HEK293 (cell line): ENCODE data around the gene PTTG2.

Source experiments
- CTCF ChIA-PET: fragments of 350-600 bp; formaldehyde crosslinking; extraction: SDS; loops from one replicate; lab custom pipeline; 2021; ENCODE audit warnings: antibody characterized with exemption; lab: Yijun Ruan, JAX
- POLR2A ChIA-PET: fragments of 300-600 bp; formaldehyde crosslinking; extraction: SDS; loops from one replicate; lab custom pipeline; 2020; ENCODE audit warnings: antibody characterized with exemption, inconsistent platforms; lab: Yijun Ruan, JAX
- H3K27ac ChIP-seq: fragments of 200-500 bp; sonication (Bioruptor generic); 2 replicates; pipeline ENCODE4 v1.5.1; 2014; ENCODE audit warnings: low read depth, low read length, control low read depth, inconsistent platforms; ENCODE audit errors: extremely low read depth
- H3K36me3 ChIP-seq, 2 experiments: fragments of 200-500 bp in 1 of 2; sonication (Bioruptor generic) in 1 of 2; 1 replicate in 1 of 2; 2 replicates in 1 of 2; pipeline ENCODE4 v1.5.1; 2014 to 2017; ENCODE audit warnings: inconsistent platforms in 2 of 2, low read length in 2 of 2; ENCODE audit not compliant: control insufficient read depth in 2 of 2, insufficient read depth in 1 of 2
- H3K4me1 ChIP-seq: fragments of 200-500 bp; sonication (Bioruptor generic); 2 replicates; pipeline ENCODE4 v1.5.1; 2014; ENCODE audit warnings: mild to moderate bottlenecking, low read length, inconsistent platforms; ENCODE audit not compliant: control insufficient read depth, insufficient read depth
- H3K4me3 ChIP-seq: 2 replicates; pipeline ENCODE4 v1.5.1; 2011; ENCODE audit warnings: low read depth, mild to moderate bottlenecking, control low read depth, low read length, moderate library complexity
- H3K9me3 ChIP-seq: fragments of 200-500 bp; sonication (Bioruptor generic); 2 replicates; pipeline ENCODE4 v1.5.1; 2014; ENCODE audit warnings: low read depth, low read length, inconsistent platforms; ENCODE audit not compliant: control insufficient read depth, insufficient read depth
- KLF1 ChIP-seq: fragments of 450-650 bp; formaldehyde crosslinking; IDR thresholded peaks from 2 replicates; pipeline ENCODE4 v1.5.1; 2016; ENCODE audit warnings: missing biosample characterization, missing genetic modification characterization
- KLF17 ChIP-seq: fragments of 450-650 bp; formaldehyde crosslinking; IDR thresholded peaks from 2 replicates; pipeline ENCODE4 v1.5.1; 2016; ENCODE audit warnings: missing biosample characterization, missing genetic modification characterization
- SALL2 ChIP-seq: fragments of 450-650 bp; formaldehyde crosslinking; IDR thresholded peaks from 2 replicates; pipeline ENCODE4 v1.5.0; 2017; ENCODE audit warnings: missing biosample characterization, mild to moderate bottlenecking, missing genetic modification characterization, borderline replicate concordance
- SETDB1 ChIP-seq: IDR thresholded peaks from one replicate; pipeline ENCODE4 v1.6.1; 2017; ENCODE audit warnings: mild to moderate bottlenecking, low read length, moderate library complexity, mixed read lengths; ENCODE audit not compliant: insufficient read length
- ZFP37 ChIP-seq: fragments of 450-650 bp; formaldehyde crosslinking; IDR thresholded peaks from 2 replicates; pipeline ENCODE4 v1.5.1; 2016; ENCODE audit warnings: missing biosample characterization, missing genetic modification characterization
- ZNF112 ChIP-seq: fragments of 450-650 bp; formaldehyde crosslinking; IDR thresholded peaks from 2 replicates; pipeline ENCODE4 v1.5.0; 2017; ENCODE audit warnings: missing biosample characterization, missing genetic modification characterization
- ZNF138 ChIP-seq: fragments of 450-650 bp; formaldehyde crosslinking; IDR thresholded peaks from 2 replicates; pipeline ENCODE4 v1.5.1; 2016; ENCODE audit warnings: missing biosample characterization, missing genetic modification characterization, borderline replicate concordance
- ZNF155 ChIP-seq: fragments of 450-650 bp; formaldehyde crosslinking; IDR thresholded peaks from 2 replicates; pipeline ENCODE4 v1.5.1; 2016; ENCODE audit warnings: missing biosample characterization, missing genetic modification characterization
- ZNF19 ChIP-seq: fragments of 450-650 bp; formaldehyde crosslinking; IDR thresholded peaks from 2 replicates; pipeline ENCODE4; 2016; ENCODE audit warnings: missing biosample characterization, missing genetic modification characterization, low read depth
- ZNF354C ChIP-seq: fragments of 450-650 bp; formaldehyde crosslinking; IDR thresholded peaks from 2 replicates; pipeline ENCODE4 v1.5.1; 2016; ENCODE audit warnings: missing biosample characterization, missing genetic modification characterization, low read depth, borderline replicate concordance
- ZNF48 ChIP-seq: fragments of 450-650 bp; formaldehyde crosslinking; IDR thresholded peaks from 2 replicates; pipeline ENCODE4 v1.5.1; 2016; ENCODE audit warnings: missing biosample characterization, missing genetic modification characterization
- ZNF530 ChIP-seq: fragments of 450-650 bp; formaldehyde crosslinking; IDR thresholded peaks from 2 replicates; pipeline ENCODE4 v1.5.1; 2016; ENCODE audit warnings: low read depth, missing biosample characterization, missing genetic modification characterization
- ZNF555 ChIP-seq: fragments of 450-650 bp; formaldehyde crosslinking; conservative IDR thresholded peaks from 2 replicates; pipeline ENCODE4 v1.5.1; 2017; ENCODE audit warnings: missing biosample characterization, mild to moderate bottlenecking, missing genetic modification characterization, inconsistent platforms
- ZNF624 ChIP-seq: fragments of 450-650 bp; formaldehyde crosslinking; IDR thresholded peaks from 2 replicates; pipeline ENCODE4 v1.5.1; 2017; ENCODE audit warnings: missing biosample characterization, missing genetic modification characterization
- ZNF654 ChIP-seq: fragments of 450-650 bp; formaldehyde crosslinking; IDR thresholded peaks from 2 replicates; pipeline ENCODE4 v1.5.1; 2016; ENCODE audit warnings: low read depth, missing biosample characterization, missing genetic modification characterization
- TF ChIP-seq, protein P1 (sequence below): fragments of 450-650 bp; formaldehyde crosslinking; IDR thresholded peaks from 2 replicates; pipeline ENCODE4 v1.5.1; 2017; ENCODE audit warnings: missing biosample characterization, mild to moderate bottlenecking, missing genetic modification characterization, moderate library complexity
- TF ChIP-seq, protein P2 (sequence below): fragments of 450-650 bp; formaldehyde crosslinking; IDR thresholded peaks from 2 replicates; pipeline ENCODE4 v1.5.1; 2016; ENCODE audit warnings: missing biosample characterization, missing genetic modification characterization
- TF ChIP-seq, protein P3 (sequence below): fragments of 450-650 bp; formaldehyde crosslinking; IDR thresholded peaks from 2 replicates; pipeline ENCODE4 v1.5.1; 2016; ENCODE audit warnings: missing biosample characterization, missing genetic modification characterization

The PTTG2 gene

DNA sequence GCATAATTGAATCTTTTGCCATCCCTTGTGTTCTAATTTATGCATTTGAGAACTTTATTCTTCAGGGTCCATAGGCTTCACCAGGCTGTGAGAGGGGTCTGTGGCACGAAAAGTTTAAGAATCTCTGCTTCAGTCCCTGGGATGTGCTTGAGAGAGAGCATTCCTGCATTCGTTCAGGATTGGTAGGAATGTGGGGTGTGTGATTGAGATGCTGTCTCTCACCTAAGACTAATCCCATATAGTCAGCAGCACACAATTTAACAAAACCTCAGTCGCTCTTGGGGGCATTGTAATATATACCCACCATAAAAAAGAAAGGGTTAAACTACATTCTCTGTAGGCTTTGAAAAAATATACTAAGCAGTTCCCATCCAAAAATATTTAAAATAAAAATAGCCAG, 41.7 kb downstream of the PTTG2 start:
- no peak overlapping the region for H3K27ac ChIP-seq
- no peaks in the 10 kb centered on the region for H3K36me3 ChIP-seq
- CTCF ChIA-PET, result no interaction called here
- TF ChIP-seq ZNF138 (tag by site-specific recombination), result no peak
- TF ChIP-seq ZNF19 (tag by site-specific recombination), result no peak
- no peak for TF ChIP-seq SALL2 (tag by site-specific recombination)
- TF ChIP-seq KLF1, result no peak
- TF ChIP-seq ZNF48, result no peak
- no peak for TF ChIP-seq ZNF530 (tag by site-specific recombination)
- TF ChIP-seq, protein P1, sequence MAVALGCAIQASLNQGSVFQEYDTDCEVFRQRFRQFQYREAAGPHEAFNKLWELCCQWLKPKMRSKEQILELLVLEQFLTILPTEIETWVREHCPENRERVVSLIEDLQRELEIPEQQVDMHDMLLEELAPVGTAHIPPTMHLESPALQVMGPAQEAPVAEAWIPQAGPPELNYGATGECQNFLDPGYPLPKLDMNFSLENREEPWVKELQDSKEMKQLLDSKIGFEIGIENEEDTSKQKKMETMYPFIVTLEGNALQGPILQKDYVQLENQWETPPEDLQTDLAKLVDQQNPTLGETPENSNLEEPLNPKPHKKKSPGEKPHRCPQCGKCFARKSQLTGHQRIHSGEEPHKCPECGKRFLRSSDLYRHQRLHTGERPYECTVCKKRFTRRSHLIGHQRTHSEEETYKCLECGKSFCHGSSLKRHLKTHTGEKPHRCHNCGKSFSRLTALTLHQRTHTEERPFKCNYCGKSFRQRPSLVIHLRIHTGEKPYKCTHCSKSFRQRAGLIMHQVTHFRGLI (tag by site-specific recombination), result no peak
- TF ChIP-seq, protein P2, sequence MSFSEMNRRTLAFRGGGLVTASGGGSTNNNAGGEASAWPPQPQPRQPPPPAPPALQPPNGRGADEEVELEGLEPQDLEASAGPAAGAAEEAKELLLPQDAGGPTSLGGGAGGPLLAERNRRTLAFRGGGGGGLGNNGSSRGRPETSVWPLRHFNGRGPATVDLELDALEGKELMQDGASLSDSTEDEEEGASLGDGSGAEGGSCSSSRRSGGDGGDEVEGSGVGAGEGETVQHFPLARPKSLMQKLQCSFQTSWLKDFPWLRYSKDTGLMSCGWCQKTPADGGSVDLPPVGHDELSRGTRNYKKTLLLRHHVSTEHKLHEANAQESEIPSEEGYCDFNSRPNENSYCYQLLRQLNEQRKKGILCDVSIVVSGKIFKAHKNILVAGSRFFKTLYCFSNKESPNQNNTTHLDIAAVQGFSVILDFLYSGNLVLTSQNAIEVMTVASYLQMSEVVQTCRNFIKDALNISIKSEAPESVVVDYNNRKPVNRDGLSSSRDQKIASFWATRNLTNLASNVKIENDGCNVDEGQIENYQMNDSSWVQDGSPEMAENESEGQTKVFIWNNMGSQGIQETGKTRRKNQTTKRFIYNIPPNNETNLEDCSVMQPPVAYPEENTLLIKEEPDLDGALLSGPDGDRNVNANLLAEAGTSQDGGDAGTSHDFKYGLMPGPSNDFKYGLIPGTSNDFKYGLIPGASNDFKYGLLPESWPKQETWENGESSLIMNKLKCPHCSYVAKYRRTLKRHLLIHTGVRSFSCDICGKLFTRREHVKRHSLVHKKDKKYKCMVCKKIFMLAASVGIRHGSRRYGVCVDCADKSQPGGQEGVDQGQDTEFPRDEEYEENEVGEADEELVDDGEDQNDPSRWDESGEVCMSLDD, result no peak
- no peak for TF ChIP-seq ZNF555 (tag by site-specific recombination)
- TF ChIP-seq SETDB1, result no peak
- TF ChIP-seq ZFP37 (tag by site-specific recombination), result no peak
- no peak for TF ChIP-seq ZNF155 (tag by site-specific recombination)
- TF ChIP-seq ZNF624, result no peak
- no peak for TF ChIP-seq KLF17
- TF ChIP-seq, protein P3, sequence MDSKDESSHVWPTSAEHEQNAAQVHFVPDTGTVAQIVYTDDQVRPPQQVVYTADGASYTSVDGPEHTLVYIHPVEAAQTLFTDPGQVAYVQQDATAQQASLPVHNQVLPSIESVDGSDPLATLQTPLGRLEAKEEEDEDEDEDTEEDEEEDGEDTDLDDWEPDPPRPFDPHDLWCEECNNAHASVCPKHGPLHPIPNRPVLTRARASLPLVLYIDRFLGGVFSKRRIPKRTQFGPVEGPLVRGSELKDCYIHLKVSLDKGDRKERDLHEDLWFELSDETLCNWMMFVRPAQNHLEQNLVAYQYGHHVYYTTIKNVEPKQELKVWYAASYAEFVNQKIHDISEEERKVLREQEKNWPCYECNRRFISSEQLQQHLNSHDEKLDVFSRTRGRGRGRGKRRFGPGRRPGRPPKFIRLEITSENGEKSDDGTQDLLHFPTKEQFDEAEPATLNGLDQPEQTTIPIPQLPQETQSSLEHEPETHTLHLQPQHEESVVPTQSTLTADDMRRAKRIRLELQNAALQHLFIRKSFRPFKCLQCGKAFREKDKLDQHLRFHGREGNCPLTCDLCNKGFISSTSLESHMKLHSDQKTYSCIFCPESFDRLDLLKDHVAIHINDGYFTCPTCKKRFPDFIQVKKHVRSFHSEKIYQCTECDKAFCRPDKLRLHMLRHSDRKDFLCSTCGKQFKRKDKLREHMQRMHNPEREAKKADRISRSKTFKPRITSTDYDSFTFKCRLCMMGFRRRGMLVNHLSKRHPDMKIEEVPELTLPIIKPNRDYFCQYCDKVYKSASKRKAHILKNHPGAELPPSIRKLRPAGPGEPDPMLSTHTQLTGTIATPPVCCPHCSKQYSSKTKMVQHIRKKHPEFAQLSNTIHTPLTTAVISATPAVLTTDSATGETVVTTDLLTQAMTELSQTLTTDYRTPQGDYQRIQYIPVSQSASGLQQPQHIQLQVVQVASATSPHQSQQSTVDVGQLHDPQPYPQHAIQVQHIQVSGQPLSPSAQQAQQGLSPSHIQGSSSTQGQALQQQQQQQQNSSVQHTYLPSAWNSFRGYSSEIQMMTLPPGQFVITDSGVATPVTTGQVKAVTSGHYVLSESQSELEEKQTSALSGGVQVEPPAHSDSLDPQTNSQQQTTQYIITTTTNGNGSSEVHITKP (tag by site-specific recombination), result no peak
- TF ChIP-seq ZNF654 (tag by site-specific recombination), result no peak
- TF ChIP-seq ZNF112 (tag by site-specific recombination), result no peak
- no peak for TF ChIP-seq ZNF354C
- TF ChIP-seq, all 188 proteins: peak for 0
- POLR2A ChIA-PET, result no interaction called here
- Histone ChIP-seq H3K9me3 (no peaks in the 10 kb centered on the region), H3K4me1 (no peaks in the 10 kb centered on the region; the same call in 1 of the 2 replicates), H3K4me3 (no peak overlapping the region)
